Embryonic facial prominence (tissue), 1 donor: ENCODE results near the gene TDRD6.

Experiments
- DNase-seq: peaks from one replicate; pipeline ENCODE4 v3.0.0-alpha.2; 2016; ENCODE audit errors: extremely low spot score

Gene TDRD6

DNA sequence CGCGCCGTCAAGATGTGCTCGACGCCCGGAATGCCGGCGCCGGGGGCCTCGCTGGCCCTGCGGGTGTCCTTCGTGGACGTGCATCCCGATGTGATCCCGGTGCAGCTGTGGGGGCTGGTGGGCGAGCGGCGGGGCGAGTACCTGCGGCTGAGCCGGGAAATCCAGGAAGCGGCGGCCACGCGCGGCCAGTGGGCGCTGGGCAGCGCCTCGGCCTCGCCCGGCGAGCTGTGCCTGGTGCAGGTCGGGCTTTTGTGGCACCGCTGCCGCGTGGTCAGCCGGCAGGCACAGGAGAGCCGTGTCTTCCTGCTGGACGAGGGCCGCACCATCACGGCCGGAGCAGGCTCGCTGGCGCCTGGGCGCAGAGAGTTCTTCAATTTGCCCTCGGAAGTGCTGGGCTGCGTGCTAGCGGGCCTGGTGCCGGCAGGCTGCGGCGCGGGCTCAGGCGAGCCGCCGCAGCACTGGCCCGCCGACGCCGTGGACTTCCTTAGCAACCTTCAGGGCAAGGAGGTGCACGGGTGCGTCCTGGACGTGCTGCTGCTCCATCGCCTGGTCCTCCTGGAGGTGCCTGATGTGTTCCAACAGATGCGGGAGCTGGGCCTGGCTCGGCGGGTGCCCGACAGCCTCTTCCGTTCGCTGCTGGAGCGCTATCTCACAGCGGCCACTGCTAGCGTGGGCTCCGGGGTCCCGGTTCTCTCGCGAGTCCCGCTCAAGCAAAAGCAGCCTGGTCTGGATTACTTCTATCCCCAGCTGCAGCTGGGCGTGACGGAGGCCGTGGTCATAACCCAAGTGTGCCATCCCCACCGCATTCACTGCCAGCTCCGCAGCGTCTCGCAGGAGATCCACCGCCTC lies 656 bp downstream of the TDRD6 start:
- DNase-seq: no peak

- DNase-seq: no peak
Observed at GRCh38 chr6:46688966-46689335, 1.3 kb downstream of the TDRD6 start.

DNA sequence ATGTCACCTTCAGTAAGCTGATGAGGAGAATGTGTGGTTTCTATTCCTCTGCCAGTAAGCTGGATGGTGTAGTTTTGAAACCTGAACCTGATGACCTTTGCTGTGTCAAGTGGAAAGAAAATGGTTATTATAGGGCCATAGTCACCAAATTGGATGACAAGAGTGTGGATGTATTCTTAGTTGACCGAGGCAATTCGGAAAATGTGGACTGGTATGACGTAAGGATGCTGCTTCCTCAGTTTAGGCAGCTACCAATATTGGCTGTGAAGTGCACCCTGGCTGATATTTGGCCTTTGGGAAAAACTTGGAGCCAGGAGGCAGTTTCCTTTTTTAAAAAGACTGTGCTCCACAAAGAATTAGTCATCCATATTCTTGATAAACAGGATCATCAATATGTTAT lies 2.0 kb downstream of the TDRD6 start:
- no peak for DNase-seq

GRCh38 chr6:46690141-46690755 lies 2.6 kb downstream of the TDRD6 start:
- DNase-seq: no peak

- no peak for DNase-seq
Observed at GRCh38 chr6:46690911-46691451, 3.3 kb downstream of the TDRD6 start.

DNA sequence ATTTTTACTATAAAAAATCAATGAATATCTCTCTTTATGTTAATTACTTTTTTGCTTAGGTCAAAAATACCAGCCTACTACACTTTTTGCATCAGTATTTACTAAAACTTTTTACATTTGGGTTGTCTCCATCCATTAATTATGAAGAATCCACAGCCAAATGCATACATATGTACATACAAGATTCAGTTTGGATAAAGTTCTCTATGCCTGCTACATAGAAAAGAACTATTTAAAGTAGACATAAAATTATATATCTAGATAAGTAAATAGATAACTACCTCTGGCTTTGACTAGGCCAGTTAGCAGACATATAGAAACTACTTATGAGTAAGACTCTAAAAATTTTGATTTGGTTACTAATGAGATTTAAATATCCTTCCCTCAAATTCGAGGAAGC lies 12.3 kb downstream of the TDRD6 start:
- no peak for DNase-seq

DNA sequence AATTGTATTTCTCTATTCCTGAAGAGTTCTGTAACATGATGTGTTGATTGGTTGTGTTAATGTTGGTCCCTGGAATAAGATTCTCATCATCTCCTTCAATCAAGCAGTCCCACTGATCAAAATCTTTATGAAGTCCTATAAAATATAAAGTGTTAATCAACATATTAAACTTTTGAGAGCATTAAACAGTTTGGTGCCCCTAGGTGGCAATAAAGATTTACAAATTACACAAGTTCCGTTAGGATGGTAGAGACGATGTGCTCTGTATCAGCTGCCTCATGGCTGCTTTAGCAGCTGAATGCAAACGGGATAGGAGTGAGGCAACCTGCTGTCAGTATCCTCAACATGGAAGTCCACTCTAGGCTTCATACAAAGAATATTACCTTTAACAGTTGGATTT lies 16.9 kb downstream of the TDRD6 start:
- DNase-seq: no peak

GRCh38 chr6:46706464-46706863 lies 18.8 kb downstream of the TDRD6 start:
- no peak for DNase-seq

DNA sequence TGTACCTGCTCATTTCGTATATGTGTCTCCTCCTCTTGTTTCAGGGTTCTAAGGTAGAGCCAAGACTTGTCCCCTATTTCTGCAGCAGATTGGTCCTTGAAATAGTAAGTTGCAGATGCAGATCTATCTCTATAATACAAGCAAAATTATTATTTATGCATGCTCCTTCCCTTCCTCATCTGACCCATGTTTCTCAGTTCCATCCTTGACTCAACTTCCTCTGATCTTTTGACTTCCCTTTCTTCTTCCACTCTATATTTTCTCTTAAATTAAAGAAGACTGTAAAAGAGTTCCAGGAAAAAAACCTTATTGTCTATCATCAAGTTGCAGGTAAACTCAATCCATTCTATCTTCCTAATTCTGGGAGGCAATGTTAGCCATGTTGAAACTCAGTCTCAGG lies 23.8 kb downstream of the TDRD6 start:
- no peak for DNase-seq

DNA sequence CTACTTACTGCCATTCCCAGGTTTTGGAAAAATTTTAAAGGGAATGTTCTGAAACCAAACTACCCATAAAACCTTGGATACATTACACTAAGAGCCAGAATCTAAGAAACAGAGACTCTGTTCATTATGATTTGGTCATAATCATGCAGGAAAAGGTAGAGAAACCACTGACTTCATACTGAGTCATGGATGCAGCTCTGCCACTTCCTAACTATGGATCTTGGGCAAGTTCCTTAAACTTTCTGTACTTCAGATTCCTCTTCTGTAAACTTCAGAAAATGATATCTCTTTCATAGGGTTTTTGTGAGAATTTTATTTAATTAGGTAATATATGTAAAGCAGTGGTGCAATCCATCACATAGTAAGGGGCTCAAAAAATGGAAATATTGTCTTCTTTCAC lies 27.5 kb downstream of the TDRD6 start:
- no peak for DNase-seq

GRCh38 chr6:46719099-46719498 lies 31.4 kb downstream of the TDRD6 start:
- no peak for DNase-seq

DNA sequence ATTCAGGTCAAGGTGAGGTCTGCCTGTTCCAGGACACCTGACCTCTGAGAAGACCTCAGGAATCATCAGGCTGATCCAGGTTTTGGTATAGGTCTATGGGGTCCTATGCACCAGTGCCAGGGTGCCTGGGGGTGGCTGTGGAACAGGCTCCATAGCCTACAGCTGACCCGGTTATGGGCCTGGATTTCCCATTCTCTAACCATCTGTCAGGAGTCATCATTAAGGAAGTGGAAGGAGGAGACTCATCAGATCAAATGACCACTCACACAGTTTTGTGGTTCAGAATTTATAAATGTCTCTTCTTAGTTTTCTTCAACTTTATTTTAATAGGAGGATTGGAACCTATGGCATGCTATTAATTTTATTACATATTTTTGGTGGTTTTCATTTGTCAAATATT lies 32.7 kb downstream of the TDRD6 start:
- DNase-seq: no peak

- DNase-seq: no peak
Observed at GRCh38 chr6:46729787-46730326, 42.2 kb downstream of the TDRD6 start.

DNA sequence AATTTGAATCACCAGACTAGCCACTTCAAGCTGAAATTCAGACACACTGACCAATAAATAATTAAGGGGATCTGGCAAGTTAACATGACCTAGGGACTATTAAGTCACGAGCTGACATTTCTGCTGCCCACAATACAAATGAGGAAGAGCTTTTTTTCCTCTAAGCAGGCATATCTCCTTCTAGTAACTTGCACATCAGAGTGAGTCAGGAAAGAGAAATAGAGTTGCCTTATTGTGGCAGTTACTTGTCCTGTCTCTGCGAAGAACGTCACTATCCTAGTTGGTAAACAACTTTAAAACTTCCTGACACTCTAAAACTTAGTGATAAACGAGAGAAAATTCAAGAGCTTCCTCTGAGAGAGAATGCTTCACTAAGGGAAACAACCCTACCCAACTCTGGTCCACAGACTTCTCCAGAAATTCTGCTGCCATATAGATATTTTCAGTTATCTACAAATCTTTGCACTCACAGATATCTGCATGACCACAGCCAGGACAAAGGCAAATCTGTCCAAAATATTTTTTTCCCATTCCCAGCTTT lies 43.3 kb downstream of the TDRD6 start:
- no peak for DNase-seq

DNA sequence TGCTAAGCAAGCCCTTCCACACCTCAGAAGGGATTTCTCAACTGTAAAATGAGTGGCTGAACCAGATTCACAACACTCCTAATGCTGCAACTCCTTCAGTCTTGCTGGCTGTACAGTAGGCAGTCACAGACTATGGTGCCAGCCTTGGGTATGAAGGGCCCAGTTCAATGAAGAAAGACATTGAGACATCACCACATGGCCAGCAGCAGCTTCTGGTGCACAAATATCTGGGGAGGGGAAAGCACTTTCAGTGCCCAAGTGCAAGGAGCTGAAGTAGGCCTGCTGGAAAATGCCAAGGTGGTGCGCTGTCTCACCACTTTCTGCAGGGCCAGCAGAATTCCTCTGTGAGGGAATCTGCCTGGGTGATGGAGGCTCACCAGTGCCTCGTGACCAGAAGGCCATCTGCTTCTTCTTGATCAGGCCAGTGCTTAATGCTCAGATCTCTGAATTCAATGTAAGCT lies 45.7 kb downstream of the TDRD6 start:
- DNase-seq: no peak

DNA sequence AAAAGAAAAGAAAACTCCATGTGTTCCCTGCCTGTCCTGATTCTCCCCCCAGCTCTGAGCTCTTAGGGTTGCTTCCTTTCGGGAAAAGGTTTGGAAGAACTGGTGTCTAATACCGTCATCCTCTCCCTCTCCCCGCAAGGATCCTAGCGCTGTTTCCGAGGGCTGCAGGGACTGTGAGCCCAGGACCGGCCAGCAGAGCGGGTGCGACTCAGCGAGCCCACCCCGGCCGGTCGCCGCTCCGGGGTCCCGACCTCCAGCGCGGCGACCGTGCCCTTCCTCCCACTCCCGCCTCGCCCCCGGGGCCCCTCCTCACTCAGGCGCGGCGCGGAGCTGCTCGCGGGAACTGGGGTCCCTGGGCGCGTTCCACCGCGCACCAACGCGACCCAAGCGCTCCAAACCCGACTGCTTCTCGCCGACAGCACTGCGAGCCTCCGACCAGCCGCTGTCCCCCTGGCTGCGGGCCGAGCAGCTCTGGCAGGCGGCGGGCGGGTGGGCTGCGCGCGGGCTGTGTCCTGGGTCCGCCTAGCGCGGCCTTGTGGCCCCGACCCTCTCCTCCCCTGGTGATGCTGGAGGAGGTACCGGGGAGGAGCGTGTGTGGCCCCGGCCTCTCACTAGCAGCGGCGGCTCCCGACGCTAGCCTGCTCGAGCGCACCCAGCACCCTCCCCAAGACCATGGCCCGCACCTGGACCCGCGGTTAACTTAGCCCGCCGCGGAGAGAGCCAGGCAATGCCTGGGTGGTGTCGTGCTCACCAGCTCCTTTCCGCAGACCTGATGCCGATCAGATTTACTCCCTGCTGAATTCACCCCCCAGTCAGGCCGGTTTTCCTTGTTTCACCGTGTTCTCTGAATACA lies 47.4 kb downstream of the TDRD6 start, which contains the start of gene PLA2G7:
Gene PLA2G7 (minus strand): TSS at position 509 of the 853 bp plus-strand sequence. CDS start 12,484 bp downstream, outside the sequence.
- DNase-seq: no peak

- DNase-seq: no peak
Observed at GRCh38 chr6:46735720-46736031, 48.0 kb downstream of the TDRD6 start.

GRCh38 chr6:46736906-46737305 lies 49.2 kb downstream of the TDRD6 start:
- no peak for DNase-seq

DNA sequence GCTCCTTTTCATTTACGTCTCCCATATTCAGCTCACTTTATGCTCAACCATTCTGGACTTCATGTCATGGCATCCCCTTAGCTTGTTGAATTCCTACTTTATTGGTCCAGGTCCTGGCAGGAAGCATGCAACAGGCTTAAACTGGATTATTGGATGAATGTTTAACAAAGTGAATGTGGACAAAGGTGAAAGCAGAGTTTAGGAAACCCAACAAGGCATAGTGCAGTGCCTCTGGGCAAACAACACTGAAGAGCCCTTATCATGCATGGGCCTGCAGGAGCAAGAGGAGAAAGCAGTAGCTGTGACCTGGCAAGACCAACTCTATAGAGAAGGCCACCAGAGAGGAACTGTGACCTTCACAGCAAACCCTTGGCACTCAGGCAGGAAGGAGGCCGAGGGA lies 53.8 kb downstream of the TDRD6 start:
- DNase-seq: no peak

DNA sequence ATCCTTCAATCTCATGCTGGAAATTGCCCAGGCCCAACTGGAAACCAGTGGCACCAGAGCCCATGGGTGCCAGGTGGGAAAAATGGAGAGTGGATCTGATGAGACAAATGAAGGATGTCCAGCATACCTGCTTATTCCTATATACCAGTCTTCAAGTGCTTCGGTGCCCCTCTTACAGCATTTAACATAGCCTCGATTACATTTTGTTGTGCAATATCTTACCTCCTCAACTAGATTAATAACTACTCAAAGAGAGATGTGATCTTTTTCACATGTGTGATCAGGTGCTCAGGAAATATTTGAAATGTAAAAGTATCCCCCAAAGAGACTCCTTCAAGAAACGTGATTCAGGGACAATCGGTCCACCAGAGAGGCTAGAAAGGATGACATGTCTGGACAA lies 54.2 kb downstream of the TDRD6 start:
- no peak for DNase-seq

DNA sequence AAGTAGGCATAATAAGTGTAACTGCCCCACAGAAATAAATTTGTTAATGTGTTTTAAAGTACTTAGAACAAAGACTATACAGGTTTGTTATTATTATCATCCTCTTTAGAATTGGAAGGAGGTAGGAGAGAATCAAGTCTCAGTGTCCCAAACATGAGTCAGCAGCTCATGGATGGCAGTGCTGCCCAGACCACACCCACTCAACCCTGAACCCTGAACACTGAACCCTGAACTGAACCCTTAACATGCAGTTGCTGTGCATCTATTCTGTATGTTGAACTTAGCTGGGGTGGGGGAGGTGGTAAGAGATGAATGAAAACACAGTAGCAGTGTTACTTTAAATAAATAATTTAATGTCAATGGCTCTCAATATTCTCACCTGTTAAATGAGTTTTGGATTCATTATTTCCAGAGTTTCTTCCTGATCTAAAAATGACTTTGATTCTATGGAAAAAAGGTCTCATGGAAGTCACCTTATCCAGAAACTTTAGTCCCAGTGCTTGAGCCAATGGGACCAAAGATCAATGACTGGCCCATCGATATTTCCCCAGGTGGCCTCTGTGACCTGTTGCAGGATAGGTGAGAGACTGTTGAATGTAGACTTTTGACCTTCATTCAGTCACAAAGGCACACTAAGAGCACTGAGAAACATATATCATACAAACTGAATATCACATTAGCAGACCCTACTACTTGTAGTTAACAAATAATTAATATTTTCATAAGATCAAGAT lies 55.9 kb downstream of the TDRD6 start:
- no peak for DNase-seq
